Loucy (cell line): ENCODE measurements around the gene PABPN1L.

Experiments
- CTCF ChIP-seq: fragments of 200-600 bp; sonication (generic); conservative IDR thresholded peaks from 2 replicates; pipeline ENCODE4 v1.5.1; 2014; ENCODE audit warnings: mild to moderate bottlenecking, antibody characterized with exemption, low read length
- EZH2phosphoT487 ChIP-seq: fragments of 200-600 bp; IDR thresholded peaks from 2 replicates; pipeline ENCODE4 v1.6.1; 2018; ENCODE audit warnings: antibody characterized with exemption, mild to moderate bottlenecking, moderate library complexity, borderline replicate concordance

GRCh38 chr16:88864099-88864498 is 2.4 kb downstream of the PABPN1L start:
- TF ChIP-seq CTCF (no peak), EZH2phosphoT487 (no peak)
